ENCODE measurements around the gene PRPH.

DNA sequence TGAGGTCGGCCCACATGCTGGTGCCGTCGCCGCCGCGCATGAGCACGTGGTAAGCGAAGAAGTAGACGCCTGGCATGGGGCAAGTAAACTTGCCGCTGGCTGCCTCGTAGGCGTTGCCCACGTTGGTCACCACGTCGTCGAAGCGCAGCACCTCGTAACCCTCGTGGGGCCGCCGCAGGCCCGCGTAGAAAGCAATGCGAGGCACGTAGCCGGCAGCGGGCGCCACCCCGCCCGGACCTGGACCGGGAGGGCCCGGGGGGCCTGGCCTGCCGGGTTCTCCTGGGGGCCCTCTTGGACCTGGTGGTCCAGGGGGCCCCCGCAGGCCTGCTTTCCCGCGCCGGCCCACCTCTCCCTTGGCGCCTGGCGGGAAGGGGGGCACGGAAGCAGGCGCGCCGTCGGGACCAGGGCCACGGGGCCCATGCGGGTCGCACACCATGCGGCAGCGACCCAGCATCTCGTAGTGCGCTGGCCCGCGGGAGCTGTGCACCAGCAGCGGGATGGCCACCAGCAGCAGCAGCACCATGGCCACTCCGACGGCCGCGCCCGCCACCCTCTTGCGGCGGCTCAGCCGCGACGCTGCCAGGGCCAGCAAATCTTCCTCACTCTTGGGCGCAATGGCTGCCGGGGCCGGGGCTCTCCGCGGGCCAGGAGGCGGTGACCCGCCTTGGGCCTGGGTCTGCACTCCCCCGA, 41.2 kb downstream of the PRPH start:
- TF ChIP-seq CTCF (IDR thresholded peaks at IDR 0.05; ENCODE audit: low read length) (no peak), EZH2 (optimal IDR thresholded peaks at IDR 0.05; ENCODE audit: low read depth, low read length) (no peak)

Measured in MM.1S (cell line).